Thymus (tissue), 11 donors: Measurements from ENCODE around the gene HOXB4. TPM values are rescaled to one million over a fixed set of nuclear protein-coding genes. Genes with fewer than 3 reads are reported as not detected.

Experiments
- DNase-seq, 9 donors: peaks; one replicate each; pipeline ENCODE4 v3.0.0-alpha.2; 2013; ENCODE audit warnings: low spot score in 9 of 9, low read depth in 6 of 9, missing footprints in 1 of 9
- H3K27ac ChIP-seq, 2 donors: one replicate each; pipeline ENCODE4 v1.5.1; 2013; ENCODE audit warnings: control low read depth in 1 of 2, low read depth in 1 of 2, low read length in 1 of 2, mild to moderate bottlenecking in 1 of 2, moderate library complexity in 1 of 2
- H3K27me3 ChIP-seq, 2 donors: one replicate each; pipeline ENCODE4 v1.5.1; 2013; ENCODE audit warnings: low read length in 1 of 2; ENCODE audit not compliant: control insufficient read depth in 2 of 2, insufficient read depth in 1 of 2
- H3K36me3 ChIP-seq, 2 donors: one replicate each; pipeline ENCODE4 v1.5.1; 2013; ENCODE audit warnings: low read length in 1 of 2, mild to moderate bottlenecking in 1 of 2, moderate library complexity in 1 of 2; ENCODE audit not compliant: control insufficient read depth in 2 of 2, insufficient read depth in 2 of 2
- H3K4me1 ChIP-seq, 2 donors: one replicate each; pipeline ENCODE4 v1.5.1; 2013; ENCODE audit warnings: low read length in 2 of 2; ENCODE audit not compliant: control insufficient read depth in 2 of 2, insufficient read depth in 2 of 2
- H3K4me3 ChIP-seq, 2 donors: one replicate each; pipeline ENCODE4 v1.5.1; 2013; ENCODE audit warnings: low read length in 2 of 2, control low read depth in 1 of 2, mild to moderate bottlenecking in 1 of 2
- H3K9me3 ChIP-seq, 2 donors: one replicate each; pipeline ENCODE4 v1.5.1; 2013; ENCODE audit warnings: low read length in 1 of 2, mild to moderate bottlenecking in 1 of 2; ENCODE audit not compliant: control insufficient read depth in 2 of 2, insufficient read depth in 1 of 2
- WGBS: extraction: QIAGEN DNeasy Blood & Tissue Kit; methylation state at CpG from one replicate; pipeline ENCODE4 v1.1.7; 2013; 5-methylcytosine and 5-hydroxymethylcytosine counted together
- polyA plus RNA-seq: library from polyadenylated mRNA; stranded (reverse); fragments of 200-250 nt; gene quantifications from one replicate; pipeline ENCODE4 v1.2.3, GENCODE V29; 2013
- total RNA-seq: library from RNA; stranded (reverse); fragments of 120-200 nt; gene quantifications from one replicate; pipeline ENCODE4 v1.2.4, GENCODE V29; 2013
- donor health status: healthy.

Gene HOXB4
- total and polyA plus RNA-seq, 2 donors, result 0.90 to 1.5 TPM

DNA sequence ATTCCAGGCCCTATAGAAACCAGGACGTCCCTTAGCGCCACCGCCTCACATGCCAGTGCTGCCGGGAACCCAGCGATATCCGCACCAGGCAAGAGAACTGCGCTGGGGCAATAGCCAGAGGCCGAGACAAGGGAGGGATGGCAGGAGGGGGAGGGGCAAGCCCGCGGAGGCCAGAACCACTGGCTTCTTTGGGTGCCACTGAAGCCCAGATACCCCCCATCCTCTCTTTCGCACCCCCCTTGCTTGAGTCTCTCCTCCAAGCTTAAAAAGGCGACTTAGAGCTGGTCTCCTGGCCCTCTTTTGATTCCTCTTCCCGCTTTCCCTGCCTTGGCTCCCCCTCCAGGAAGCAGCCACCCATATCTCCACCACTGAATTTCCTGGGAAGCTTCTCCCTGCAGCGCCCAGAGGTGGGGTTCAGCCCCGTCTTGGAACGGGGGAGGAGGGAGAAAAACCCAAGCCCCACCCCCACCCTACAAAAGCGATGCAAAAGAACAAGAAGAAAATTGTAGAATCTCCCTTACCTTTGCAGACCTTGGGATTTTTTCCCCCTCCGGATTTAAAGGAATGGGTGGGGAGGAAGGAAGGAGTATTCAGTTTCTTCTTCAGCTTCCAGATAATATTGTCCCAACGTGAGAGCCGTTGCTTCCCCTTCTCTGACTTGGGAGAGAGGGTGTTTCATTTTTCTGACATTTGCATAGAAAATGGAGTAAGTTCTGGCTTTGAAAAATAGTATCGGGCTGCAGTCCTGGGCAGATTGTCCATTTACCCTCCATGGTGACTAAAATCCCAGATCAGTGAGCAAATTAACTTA is 26.0 kb upstream of the HOXB4 start:
- Histone ChIP-seq H3K36me3 (no peaks in the 10 kb centered on the region), H3K27me3 (peaks cover 86 to 100% of the 10 kb centered on the region in 2 donors), H3K27ac (no peak overlapping the region), H3K9me3 (peaks cover 0 to 21% of the 10 kb centered on the region in 2 donors), H3K4me1 (peaks cover 0 to 2% of the 10 kb centered on the region in 2 donors), H3K4me3 (no peak overlapping the region)
- no peak for DNase-seq
- WGBS, result 39% methylated on average over 21 of the region's 21 CpGs

DNA sequence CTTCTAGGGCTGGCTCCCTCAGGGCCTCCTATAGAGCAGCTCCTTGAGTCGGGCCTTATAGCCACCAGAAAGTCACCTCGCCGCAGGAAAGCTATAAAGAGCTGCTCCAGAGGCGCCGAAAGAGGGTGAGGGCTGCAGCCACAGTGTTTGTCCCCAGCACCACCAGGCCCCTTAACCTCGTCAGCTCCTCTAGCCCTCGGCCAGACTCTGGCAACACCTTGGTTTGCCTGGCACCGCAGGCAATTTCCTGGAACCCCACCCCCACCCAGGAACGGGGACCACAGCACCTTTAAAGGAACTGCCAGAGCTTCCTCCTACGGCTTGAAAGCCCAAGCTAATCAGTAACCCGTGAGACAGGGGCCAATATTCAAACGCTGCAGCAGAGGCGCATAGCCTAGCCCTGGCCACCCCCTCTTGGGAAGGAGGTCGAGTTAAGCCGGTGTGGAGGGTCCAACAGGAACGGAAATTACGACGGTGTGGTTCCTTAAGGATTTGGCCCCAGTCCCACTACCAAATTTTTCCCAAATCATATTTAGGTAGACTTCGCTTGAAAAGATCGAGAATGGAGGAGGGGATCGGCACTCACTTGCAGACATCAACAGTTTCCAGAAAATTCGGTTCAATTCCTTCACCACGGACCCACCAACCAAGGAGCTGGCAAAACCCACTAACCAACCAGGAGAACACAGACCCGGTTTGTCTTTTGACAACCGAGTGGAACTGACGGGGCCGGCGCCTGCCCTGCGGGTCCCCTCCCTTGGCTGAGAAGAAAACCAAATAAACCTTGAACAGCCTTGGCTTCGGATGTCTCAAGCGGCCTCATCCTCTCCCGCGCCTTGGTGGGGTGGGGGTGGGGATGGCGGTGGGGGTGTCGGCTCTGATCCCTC is 23.6 kb upstream of the HOXB4 start:
- DNase-seq, result no peak
- H3K36me3 ChIP-seq, result no peaks in the 10 kb centered on the region
- 42% methylated on average over 35 of the region's 35 CpGs for WGBS
- no peak overlapping the region for H3K4me3 ChIP-seq
- H3K27me3 ChIP-seq, result peaks cover 95 to 100% of the 10 kb centered on the region in 2 donors
- peaks cover 0 to 15% of the 10 kb centered on the region in 2 donors for H3K4me1 ChIP-seq
- H3K9me3 ChIP-seq, result peaks cover 0 to 25% of the 10 kb centered on the region in 2 donors
- no peak overlapping the region for H3K27ac ChIP-seq

DNA sequence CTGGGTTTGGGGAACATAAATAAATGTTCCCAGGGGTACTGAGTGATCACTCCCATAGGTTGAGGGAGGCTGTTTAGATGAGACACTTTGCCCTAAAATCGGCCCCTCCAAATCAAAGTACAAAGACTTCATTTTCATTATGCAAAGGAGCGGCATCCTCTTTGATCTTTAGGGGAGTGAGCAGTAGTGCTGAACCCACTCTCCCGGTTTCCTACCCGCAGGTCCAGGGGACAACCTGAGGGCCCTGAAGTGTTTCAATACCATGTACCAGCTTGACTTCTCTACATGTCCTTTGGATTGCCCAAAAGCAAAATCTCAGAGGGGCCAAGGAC is 23.0 kb upstream of the HOXB4 start:
- H3K27ac ChIP-seq, result no peak overlapping the region
- no peak for DNase-seq
- H3K4me1 ChIP-seq, result peaks cover 0 to 20% of the 10 kb centered on the region in 2 donors
- H3K4me3 ChIP-seq, result no peak overlapping the region
- H3K9me3 ChIP-seq, result peaks cover 0 to 25% of the 10 kb centered on the region in 2 donors
- H3K27me3 ChIP-seq, result peaks cover 97 to 100% of the 10 kb centered on the region in 2 donors
- no peaks in the 10 kb centered on the region for H3K36me3 ChIP-seq
- 88% methylated on average over 4 of the region's 4 CpGs for WGBS

DNA sequence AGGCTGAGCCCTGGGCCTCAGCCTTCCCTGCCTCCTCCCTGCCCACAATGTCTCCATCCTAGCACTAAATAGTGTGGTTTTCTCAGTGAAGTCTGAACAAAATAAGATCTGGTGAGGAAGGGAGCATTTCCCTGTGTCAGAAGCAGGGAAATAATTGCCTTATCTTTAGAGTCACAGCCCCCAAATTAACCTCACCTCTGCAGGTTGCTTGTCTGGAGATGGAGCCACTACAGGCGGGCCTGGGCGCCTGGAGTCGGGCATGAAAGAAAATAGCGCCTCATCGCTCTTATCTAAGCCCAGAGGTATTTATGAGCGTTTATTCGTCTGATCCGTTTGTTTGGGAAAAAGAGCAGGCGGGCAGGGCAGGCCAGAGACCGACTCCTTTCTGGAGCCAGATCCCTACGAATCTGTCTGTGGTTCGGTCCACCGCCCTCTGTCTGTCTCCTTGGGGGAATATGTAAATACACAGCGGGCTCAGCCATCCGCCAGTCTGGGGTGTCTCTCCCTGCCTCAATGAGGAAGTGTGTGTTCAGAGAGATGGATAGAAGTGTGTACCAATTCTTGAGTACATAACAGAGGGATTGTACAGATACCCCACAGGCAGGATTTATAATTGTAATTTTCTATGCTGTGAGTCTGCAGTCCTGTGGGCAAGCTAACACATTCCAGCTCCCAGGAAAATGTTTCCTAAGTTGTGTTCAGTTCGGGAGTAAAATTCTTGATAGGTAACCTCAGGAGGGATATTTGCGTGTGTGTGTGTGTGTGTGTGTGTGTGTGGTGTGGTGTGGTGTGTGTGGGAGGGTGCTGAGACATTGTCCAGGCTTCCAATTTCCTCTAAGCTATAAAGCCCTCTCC is 22.3 kb upstream of the HOXB4 start:
- no peak for DNase-seq
- peaks cover 97 to 100% of the 10 kb centered on the region in 2 donors for H3K27me3 ChIP-seq
- no peaks in the 10 kb centered on the region for H3K36me3 ChIP-seq
- H3K9me3 ChIP-seq, result peaks cover 0 to 25% of the 10 kb centered on the region in 2 donors
- no peak overlapping the region for H3K4me3 ChIP-seq
- WGBS, result 93% methylated on average over 17 of the region's 17 CpGs
- H3K4me1 ChIP-seq, result peaks cover 0 to 24% of the 10 kb centered on the region in 2 donors
- no peak overlapping the region for H3K27ac ChIP-seq

DNA sequence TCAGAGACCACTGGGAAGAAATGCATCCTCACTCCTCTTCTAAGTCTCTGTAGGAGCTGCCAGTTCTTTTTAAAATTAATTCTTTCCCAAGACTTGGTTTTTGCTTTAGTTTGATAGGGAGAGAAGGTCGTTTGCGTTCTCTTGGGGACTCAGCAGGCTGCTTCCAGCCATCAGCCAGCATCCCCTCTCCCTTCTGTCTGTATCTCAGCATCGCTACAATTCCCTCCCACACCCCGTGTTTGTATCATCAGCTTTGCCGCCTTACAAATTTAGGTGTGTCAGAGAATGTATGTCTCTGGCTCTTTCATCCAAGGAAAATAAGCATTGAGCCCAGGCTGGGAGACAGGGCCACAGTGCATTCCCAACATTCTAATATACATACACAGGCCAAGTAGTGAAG is 21.2 kb upstream of the HOXB4 start:
- Histone ChIP-seq H3K27ac (no peak overlapping the region), H3K4me1 (peaks cover 0 to 24% of the 10 kb centered on the region in 2 donors), H3K4me3 (no peak overlapping the region), H3K27me3 (peaks cover 97 to 100% of the 10 kb centered on the region in 2 donors), H3K9me3 (peaks cover 0 to 25% of the 10 kb centered on the region in 2 donors), H3K36me3 (peaks cover 0 to 4% of the 10 kb centered on the region in 2 donors)
- DNase-seq, result no peak
- WGBS, result 92% methylated on average over 5 of the region's 5 CpGs

DNA sequence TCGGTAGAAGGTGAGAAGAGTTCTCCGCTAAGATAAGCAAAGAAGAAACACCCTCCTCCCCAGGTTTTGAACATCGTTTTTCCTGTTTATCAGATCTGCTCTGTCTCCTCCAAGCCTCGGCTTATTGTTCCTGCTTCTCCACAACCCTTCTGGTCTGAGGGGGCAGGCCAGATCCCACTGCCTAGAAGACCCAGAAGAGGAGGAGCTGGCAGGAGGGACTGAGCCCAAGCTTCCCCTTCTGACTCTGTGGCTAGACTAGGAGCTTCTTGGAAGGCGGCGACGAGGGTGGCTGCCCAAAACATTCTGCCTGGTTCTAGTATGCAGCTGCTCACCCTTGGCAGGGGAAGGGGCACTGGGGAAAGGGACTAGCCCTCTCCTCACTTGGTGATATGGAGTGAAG is 20.6 kb upstream of the HOXB4 start:
- 73% methylated on average over 7 of the region's 7 CpGs for WGBS
- Histone ChIP-seq H3K9me3 (peaks cover 0 to 19% of the 10 kb centered on the region in 2 donors), H3K27ac (no peak overlapping the region), H3K27me3 (peaks cover 97 to 100% of the 10 kb centered on the region in 2 donors), H3K36me3 (peaks cover 0 to 4% of the 10 kb centered on the region in 2 donors), H3K4me1 (peaks cover 0 to 24% of the 10 kb centered on the region in 2 donors), H3K4me3 (no peak overlapping the region)
- DNase-seq, result no peak

DNA sequence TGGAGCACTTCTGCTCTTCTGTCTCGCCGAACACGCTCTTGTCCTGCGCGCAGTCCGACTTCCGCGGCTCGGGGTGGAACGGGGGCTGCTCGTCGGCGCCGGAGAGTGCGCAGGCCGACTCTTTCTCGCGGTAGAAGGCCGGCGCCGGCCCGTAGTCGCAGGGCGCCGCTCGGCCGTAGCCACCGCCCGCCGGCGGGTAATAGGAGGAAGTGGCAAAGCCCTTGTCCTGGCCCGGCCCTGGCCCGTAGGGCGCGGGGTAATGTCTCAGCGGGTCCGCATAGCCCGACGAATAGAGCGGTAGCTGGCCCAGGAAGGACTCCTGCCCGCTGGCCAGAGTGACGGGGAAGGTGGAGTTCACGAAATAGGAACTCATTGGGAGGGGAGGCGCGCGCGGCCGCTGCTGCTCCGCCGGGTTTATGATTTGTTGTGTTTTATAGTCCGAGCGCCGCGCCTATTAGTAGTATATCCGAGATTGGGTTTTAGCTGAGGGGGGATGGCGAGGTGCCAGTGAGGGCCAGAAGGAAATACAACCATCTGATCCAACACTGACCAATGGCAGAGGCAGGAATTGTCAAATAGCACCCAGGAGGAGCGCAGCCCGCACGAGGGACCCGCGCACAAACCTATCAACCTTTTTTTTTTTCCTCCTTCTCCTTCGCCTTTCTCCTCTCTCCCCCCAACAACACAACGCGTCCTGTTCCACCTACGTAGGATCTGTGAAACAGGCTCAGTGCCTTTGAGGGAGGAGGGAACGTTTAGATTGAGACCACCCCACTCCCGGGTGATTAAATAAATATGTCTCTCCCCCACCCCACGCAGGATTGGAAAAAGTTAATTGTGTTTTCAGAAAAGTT is 19.9 kb upstream of the HOXB4 start:
- DNase-seq, result no peak
- Histone ChIP-seq H3K9me3 (peaks cover 0 to 16% of the 10 kb centered on the region in 2 donors), H3K27ac (no peak overlapping the region), H3K4me3 (peak overlapping the region in 1 of 2 donors; percentile 11), H3K4me1 (peaks cover 0 to 29% of the 10 kb centered on the region in 2 donors), H3K36me3 (peaks cover 0 to 4% of the 10 kb centered on the region in 2 donors), H3K27me3 (peaks cover 95 to 100% of the 10 kb centered on the region in 2 donors)
- WGBS, result 3% methylated on average over 68 of the region's 68 CpGs

DNA sequence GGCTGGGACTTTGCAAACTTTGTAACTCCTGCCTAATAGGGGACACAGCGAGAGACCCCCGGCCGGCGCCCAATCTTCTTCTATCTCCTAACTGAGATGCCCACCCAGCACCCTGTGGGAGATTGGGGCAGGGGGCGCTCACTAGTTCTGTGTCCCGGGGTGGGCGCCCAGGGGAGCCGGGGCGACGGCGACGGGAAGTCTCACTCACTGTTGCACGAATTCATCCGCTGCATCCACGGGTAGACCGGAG is 19.3 kb upstream of the HOXB4 start:
- Histone ChIP-seq H3K4me1 (peaks cover 0 to 29% of the 10 kb centered on the region in 2 donors), H3K9me3 (peaks cover 0 to 10% of the 10 kb centered on the region in 2 donors), H3K36me3 (peaks cover 0 to 4% of the 10 kb centered on the region in 2 donors), H3K27ac (no peak overlapping the region), H3K27me3 (peaks cover 95 to 100% of the 10 kb centered on the region in 2 donors), H3K4me3 (peak overlapping the region in 1 of 2 donors; percentile 11)
- DNase-seq, result no peak
- WGBS, result 1% methylated on average over 16 of the region's 16 CpGs
